KOPT-K1 (cell line): ENCODE measurements around the gene BAG3.

Experiments
- H3K27ac ChIP-seq: fragments of 200-600 bp; sonication (generic); 2 replicates; pipeline ENCODE4 v1.5.1; 2016; ENCODE audit warnings: antibody characterized with exemption, mild to moderate bottlenecking, low read depth, low read length; ENCODE audit not compliant: poor library complexity, severe bottlenecking
- H3K36me3 ChIP-seq: fragments of 200-600 bp; sonication (generic); 2 replicates; pipeline ENCODE4 v1.5.1; 2017; ENCODE audit warnings: antibody characterized with exemption, mild to moderate bottlenecking, low read length, moderate library complexity; ENCODE audit not compliant: insufficient read depth
- H3K9me3 ChIP-seq: fragments of 200-600 bp; sonication (generic); 2 replicates; pipeline ENCODE4 v1.5.1; 2017; ENCODE audit warnings: antibody characterized with exemption, low read length, mild to moderate bottlenecking; ENCODE audit not compliant: insufficient read depth, poor library complexity, severe bottlenecking

The BAG3 gene

DNA sequence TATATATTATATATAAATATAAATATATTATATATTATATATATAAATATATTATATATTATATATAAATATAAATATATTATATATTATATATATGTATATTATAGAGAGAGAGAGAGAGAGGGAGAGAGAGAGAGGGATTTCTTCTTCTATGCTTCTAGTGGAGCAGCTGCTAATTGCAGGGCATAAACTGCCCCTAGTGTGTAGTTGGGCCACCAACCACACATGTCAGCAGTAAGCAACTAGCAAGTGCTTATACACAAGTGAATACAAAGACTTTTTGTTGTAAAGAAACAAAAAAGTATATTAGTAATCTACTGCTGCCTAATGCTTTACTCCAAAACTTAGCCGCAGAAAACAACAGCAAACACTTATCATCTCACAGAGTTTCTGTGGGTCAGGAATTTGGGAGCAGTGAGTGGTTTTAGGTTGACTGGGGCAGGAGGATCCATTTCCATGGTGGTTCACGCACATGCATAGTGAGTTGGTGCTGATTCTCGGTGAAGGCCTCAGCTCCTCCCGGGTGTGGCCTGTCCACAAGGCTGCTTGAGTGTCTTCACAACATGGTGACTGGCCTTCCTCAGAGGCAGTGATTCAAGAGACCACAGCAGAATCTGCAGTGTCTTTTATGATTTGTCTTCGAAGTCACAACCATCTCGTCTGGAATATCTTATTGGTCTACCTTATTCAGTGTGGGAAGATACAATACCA is 25.5 kb upstream of the BAG3 start:
- H3K36me3 ChIP-seq, result no peaks in the 10 kb centered on the region
- H3K27ac ChIP-seq, result no peak overlapping the region
- H3K9me3 ChIP-seq, result no peaks in the 10 kb centered on the region

DNA sequence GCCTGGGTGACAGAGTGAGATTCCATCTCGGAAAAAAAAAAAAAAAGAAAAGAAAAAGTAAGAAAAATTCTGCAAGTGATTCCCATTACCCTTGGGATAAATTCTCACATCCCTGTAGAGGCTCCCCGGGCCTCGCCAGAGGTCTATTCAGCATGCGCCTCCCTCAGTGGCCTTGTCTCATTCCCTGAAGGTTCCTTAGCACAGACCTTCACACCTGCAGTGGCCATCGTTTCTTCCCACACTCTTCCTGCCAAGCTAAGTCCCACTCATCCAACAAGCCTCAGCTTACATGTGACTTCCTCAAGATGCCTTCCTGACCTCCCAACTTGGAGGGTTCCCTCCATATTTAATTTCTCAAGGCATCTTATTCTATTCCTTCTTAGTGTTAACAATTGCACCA is 20.9 kb upstream of the BAG3 start:
- Histone ChIP-seq H3K9me3 (no peaks in the 10 kb centered on the region), H3K27ac (no peak overlapping the region), H3K36me3 (no peaks in the 10 kb centered on the region)

DNA sequence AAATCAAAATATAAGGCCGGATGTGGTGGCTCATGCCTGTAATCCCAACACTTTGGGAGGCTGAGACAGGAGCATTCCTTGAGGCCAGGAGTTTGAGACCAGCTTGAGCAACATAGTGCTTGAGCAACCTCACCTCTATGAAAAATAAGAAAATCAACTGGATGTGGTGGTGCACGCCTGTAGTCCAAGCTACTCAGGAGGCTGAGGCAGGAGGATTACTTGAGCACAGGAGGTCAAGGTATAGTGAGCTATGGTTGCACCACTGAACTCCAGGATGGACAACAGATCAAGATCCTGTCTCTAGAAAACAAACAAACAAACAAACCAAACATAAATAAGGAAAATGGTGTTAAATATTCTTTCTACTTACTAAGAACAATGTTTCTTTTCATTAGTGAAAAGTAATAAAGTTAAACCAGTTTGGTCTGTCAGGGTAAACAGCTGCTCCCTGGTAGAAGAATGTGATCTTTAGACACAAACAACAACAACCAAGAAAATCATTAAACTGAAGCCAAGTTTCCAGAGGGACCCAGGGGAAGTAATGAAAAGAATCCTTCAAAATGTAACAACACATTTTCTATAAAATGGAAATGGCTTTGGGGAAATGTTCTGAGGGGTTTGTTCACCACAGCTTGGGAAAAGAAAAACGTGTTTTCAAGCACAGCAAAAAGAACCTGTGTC is 17.5 kb upstream of the BAG3 start:
- Histone ChIP-seq H3K9me3 (no peaks in the 10 kb centered on the region), H3K27ac (no peak overlapping the region), H3K36me3 (no peaks in the 10 kb centered on the region)

DNA sequence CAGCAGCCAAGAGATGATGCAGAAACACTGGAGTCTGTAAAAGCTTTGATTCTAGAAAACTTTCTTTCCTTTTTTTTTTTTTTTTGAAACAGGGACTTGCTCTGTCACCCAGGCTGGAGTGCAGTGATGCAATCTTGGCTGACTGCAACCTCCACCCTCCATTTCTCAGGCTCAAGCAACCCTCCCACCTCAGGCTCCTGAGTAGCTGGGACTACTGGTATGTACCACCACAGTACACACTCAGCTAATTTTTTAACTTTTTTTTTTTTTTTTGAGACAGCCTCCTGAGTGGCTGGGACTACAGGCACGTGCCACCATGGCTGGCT is 17.0 kb upstream of the BAG3 start:
- H3K9me3 ChIP-seq, result no peaks in the 10 kb centered on the region
- no peaks in the 10 kb centered on the region for H3K36me3 ChIP-seq
- H3K27ac ChIP-seq, result no peak overlapping the region

DNA sequence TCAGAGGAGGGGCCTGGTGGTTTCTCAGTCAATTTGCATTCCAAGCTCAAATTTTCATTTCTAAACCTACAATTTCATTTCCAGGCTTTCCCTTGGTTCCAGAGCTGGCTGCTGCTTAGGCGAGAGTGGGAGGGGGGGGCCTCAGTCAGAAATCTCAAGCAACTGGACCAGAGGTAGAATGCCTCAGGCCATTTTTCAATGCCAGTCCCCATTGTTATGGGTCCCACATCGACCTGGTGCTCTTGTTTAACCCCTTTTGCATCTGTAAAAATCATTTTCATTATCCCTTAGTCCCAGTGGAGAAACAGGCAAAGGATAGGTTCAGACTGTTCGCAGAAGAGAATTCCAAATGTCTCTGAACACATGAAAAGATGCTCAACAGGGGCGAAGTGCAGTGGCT is 13.5 kb upstream of the BAG3 start:
- Histone ChIP-seq H3K9me3 (no peaks in the 10 kb centered on the region), H3K36me3 (no peaks in the 10 kb centered on the region), H3K27ac (no peak overlapping the region)

DNA sequence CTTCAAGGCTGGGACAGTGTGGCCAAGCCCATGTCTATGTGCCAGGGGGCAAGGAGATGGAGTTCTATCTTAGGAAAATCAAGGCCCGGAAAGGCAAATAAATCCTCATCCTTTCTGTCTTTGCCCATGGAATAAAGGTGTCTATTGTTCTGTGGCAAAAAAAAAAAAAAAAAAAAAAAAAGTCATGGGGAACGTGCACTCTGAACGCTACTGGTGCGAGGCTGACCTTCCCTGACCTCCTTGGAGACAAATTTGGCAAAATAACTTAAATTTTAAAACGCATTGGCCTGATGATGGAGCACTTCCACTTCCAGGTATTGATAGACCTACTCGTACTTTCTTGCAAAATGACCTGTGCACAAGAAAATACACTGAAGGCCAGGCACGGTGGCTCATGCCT is 12.2 kb upstream of the BAG3 start:
- Histone ChIP-seq H3K27ac (no peak overlapping the region), H3K9me3 (no peaks in the 10 kb centered on the region), H3K36me3 (no peaks in the 10 kb centered on the region)

DNA sequence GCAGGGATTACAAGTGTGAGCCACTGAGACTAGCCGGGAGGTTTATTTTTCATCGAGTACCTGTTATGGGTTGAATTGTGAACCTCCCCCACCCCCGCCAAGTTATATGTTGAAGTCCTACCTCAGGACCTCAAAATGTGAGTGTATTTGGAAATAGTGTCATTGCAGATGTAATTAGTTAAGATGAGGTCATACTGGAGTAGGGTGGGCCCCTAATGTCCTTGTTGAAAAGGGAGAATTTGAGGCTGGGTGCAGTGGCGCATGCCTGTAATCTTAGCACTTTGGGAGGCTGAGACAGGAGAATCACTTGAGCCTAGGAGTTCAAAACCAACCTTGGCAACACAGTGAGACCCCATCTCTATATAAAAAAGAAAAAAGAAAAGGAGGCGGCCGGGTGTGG is 10.8 kb upstream of the BAG3 start:
- H3K9me3 ChIP-seq, result peaks cover 8% of the 10 kb centered on the region
- H3K36me3 ChIP-seq, result no peaks in the 10 kb centered on the region
- no peak overlapping the region for H3K27ac ChIP-seq

DNA sequence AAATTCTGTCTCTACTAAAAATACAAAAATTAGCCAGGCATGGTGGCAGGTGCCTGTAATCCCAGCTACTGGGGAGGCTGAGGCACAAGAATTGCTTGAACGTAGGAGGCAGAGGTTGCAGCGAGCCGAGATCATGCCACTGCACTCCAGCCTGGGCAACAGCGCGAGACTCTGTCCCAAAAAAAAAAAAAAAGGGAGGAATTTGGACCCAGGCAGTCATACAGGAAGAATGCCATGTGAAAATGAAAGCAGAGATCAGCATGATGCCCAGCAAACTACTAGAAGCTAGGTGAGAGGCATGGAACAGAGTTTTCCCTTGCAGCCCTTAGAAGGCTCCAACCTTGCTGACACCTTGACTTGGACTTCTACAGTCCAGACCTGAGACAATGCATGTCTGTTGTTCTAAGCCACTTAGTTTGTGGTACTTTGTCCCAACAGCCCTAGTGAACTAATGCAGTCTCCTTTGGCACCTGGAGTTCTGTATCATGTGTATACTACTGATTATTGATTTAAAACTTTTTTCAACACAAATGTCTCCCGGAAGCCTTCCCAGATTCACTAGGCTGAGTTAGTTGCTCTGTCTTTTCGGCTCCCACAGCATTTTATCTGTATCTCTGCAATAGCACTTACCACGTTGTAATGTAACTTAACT is 10.2 kb upstream of the BAG3 start:
- Histone ChIP-seq H3K9me3 (peaks cover 8% of the 10 kb centered on the region), H3K27ac (no peak overlapping the region), H3K36me3 (no peaks in the 10 kb centered on the region)

DNA sequence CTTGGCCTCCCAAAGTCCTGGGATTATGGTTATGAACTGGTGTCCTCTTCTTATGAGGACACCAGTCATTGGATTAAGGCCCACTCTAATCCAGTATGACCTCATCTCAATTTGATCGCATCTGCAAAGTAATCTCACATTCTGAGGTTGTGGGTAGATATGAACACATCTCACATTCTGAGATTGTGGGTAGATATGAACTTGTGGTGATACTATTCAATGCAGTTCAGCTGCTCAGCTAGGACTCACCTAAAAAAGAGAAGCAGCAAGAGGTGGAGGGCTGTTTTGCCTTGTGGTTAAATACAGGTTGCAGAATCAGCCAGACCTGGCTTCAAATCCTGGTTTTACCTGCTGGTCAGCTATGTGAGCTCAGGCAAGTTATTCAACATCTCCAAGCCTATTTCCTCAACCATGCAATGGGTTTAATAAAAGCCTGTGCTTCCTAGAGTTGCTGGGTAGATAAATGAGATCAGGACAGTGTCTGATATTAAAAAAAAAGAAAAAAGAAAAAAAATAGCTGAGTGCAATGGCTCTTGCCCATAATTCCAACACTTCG is 8.5 kb upstream of the BAG3 start:
- Histone ChIP-seq H3K9me3 (peaks cover 8% of the 10 kb centered on the region), H3K36me3 (no peaks in the 10 kb centered on the region), H3K27ac (no peak overlapping the region)

DNA sequence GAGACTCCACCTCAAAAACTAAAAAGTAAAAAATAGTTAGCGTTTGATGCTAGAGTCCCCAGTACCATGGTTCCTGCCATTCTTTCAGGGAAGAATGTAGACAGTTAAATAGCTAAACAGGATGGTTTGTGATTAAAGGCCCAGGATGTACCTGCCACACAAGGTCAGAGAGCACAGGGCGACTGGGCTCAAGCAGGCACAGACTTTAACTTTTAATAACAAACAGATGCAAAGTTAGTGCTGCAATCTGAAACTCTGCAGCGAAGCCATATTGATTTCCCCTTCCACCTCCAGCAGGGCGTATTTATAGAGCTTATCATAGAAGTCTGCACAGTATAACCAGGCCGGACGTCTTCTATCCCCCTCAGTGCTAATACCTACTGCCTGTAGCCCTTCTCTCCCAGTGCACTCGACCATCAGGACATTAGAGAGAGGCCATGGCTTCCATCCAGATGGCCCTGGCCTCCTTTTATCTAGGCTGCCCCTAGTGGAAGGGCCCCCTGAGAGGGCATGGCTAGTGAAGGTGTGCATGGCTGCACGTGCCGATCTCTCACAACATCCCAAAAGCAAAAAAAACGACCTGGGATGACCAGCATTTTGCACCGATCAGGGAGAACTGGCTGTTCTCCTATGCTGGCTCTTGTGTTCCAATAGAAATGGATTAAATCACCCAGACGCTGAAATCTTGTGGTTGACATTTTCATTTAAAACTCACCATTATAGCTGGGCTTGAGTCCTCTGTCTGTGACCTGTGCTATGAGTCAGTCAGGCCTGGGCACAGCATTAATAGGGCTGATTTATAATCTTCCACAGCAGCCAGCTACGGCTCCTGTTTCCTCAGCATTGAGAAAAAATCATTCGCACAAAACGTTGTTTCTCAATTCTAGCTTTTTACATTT is 7.6 kb upstream of the BAG3 start:
- Histone ChIP-seq H3K9me3 (peaks cover 8% of the 10 kb centered on the region), H3K36me3 (no peaks in the 10 kb centered on the region), H3K27ac (no peak overlapping the region)

DNA sequence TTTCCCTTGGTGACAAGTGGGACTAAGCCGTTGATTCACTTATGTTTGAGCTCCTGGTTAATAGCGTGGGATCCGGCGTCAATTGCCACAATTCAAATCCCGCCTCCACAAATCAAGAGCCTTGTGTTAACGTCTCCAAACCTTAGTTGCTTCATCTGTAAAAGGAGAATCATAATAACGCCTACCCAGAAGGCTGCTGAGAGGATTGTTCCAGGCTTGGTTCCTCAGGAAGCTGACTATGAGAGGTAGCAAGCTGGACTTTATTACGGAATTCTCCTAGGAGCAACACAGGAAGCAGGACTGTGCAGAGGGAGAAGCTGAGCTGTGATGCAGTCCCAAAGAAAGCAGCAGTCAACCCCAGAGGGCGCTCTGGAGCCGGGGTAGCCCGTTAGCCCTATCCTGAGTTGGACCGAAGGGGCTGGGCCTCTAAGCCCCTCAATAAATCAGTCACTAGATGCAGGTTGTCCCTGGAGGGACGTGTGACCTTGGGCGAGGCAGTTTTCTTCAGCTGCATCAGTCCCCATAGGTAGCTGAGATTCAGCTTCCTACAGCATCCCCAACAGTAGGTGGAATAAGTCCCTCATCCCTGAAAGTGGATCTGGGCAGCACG is 6.9 kb upstream of the BAG3 start:
- H3K27ac ChIP-seq, result no peak overlapping the region
- H3K9me3 ChIP-seq, result peaks cover 8% of the 10 kb centered on the region
- no peaks in the 10 kb centered on the region for H3K36me3 ChIP-seq

DNA sequence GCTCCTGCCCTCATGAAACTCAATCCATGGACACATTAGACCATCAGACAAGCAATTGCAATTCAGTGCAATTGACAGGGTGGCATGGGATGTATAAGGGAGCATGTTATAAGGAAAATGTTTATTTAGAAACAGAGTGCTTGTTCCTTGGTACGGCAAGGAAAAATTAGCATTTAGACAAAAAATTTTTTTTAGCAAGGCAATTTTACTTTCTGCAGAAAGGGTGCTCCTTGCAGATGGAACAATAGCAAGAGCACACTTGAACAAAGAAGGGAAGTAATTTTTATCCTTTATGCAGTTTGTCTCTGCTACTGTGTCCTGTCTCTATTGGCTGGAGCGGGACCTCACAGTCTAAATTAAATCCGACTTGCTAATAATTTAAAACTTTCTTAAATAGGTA is 6.2 kb upstream of the BAG3 start:
- Histone ChIP-seq H3K36me3 (no peaks in the 10 kb centered on the region), H3K27ac (no peak overlapping the region), H3K9me3 (peaks cover 8% of the 10 kb centered on the region)

DNA sequence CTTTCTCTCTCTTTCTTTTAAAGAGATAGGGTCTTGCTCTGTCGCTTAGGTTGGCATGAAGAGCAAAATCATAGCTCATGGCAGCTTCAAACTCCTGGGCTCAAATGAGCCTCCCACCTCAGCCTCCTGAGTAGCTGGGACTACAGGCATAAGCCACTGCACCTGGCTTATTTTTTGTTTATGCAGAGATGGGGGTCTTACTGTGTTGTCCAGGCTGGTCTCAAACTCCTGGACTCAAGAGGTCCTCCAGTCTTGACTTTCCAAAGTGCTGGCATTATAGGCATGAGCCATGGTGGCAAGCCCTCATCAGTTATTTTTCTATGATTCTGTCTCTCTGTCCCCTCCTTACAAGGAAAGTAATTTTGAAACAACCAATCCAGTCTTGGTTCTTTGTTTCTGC is 1.1 kb upstream of the BAG3 start:
- Histone ChIP-seq H3K27ac (peak overlapping the region; percentile 87), H3K36me3 (no peaks in the 10 kb centered on the region), H3K9me3 (peaks cover under 1% of the 10 kb centered on the region)

DNA sequence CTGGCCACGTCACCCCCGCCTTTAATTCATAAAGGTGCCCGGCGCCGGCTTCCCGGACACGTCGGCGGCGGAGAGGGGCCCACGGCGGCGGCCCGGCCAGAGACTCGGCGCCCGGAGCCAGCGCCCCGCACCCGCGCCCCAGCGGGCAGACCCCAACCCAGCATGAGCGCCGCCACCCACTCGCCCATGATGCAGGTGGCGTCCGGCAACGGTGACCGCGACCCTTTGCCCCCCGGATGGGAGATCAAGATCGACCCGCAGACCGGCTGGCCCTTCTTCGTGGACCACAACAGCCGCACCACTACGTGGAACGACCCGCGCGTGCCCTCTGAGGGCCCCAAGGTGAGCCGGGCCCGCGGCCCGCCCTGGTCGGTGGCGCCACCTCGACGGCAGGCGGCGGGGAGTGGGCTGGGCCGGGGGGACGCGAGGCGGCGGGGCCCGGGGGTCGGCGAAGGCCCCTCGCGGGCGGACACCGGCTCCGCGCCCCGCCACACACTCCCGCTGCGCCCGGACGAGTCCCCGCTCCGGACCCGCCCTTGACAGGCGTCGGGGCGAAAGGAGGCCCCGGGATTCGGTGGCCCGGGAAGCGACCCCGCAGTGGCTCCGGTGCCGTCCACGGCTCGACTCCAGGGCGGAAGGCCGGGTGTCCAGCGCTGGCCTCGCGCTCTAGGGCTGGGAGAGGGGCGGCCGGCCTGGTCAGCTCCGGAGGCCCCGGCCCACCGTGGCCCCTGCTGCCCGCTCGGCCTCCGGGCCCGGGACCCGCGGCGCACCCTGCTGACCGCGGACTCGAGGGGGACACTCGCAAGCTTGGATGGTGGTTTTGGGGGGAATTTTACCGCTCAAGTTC is 557 bp downstream of the BAG3 start:
- H3K27ac ChIP-seq, result peak overlapping the region; percentile 87
- peaks cover 9% of the 10 kb centered on the region for H3K36me3 ChIP-seq
- no peaks in the 10 kb centered on the region for H3K9me3 ChIP-seq
